ENCODE results near the gene TRIM44.
"Not testable (repeated sequence)": the region's sequence is repeated elsewhere in the genome, so short reads cannot be mapped to it uniquely, and the experiment has no call there.

TRIM44 gene

DNA sequence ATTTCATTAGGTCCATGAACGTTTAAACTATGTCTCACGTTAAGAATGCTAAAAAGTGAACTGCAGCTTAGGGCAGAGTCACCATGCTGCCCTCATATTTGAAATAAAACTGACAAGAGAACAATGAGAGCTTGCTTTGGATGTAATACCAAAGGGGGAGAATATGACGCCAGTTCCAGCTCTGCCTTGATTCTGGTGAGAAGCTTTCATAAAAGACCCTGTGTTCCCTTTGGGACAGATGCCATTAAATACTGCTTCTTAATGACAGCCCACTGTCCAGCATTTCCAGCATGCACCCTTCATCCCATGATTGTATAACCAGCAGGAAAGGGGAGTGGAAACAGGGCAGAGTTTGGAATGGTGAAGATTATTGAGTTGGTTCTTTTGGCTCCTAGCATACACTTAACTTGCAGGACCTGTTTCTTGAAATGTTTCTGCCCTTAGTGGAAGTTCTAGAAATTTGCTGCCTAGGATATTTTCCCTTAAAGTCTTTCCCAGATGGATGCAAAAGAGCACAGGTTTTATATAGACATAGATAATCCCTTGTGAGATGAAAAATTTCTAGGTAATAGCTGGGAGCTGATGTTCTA, 142.0 kb downstream of the TRIM44 start:
- DNase-seq (ENCODE audit: insufficient read length, low spot score): no peak
- FAIRE-seq: no peak

- FAIRE-seq (no peak), DNase-seq (ENCODE audit: insufficient read length, low spot score) (no peak)
These were observed 147.0 kb downstream of the TRIM44 start for GRCh38 chr11:35809561-35809960.

- FAIRE-seq (no peak), DNase-seq (ENCODE audit: insufficient read length, low spot score) (no peak)
These were observed 147.6 kb downstream of the TRIM44 start for GRCh38 chr11:35810045-35810645.

DNA sequence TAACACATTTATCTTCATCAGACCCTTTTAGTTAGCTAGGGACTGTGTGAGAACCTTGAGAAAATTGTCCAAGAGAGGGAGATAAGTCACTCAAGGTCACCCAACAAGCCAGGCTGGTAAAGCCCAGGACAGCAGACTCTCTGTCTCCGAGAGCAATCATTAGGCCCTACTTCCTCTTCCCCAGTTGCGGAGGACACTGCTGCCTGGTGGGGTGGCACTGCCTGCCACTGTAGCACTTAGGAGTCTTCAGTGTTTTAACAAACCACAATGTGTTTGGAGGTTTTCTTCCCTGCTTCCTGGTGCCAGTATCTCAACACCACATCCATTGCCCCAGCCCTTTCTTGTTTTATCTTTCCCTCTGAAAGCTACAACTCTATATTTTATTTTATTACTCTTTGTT, 149.2 kb downstream of the TRIM44 start:
- FAIRE-seq (no peak), DNase-seq (ENCODE audit: insufficient read length, low spot score) (no peak)

GRCh38 chr11:35812828-35813227, 150.3 kb downstream of the TRIM44 start:
- DNase-seq (ENCODE audit: insufficient read length, low spot score) (no peak), FAIRE-seq (no peak)

DNA sequence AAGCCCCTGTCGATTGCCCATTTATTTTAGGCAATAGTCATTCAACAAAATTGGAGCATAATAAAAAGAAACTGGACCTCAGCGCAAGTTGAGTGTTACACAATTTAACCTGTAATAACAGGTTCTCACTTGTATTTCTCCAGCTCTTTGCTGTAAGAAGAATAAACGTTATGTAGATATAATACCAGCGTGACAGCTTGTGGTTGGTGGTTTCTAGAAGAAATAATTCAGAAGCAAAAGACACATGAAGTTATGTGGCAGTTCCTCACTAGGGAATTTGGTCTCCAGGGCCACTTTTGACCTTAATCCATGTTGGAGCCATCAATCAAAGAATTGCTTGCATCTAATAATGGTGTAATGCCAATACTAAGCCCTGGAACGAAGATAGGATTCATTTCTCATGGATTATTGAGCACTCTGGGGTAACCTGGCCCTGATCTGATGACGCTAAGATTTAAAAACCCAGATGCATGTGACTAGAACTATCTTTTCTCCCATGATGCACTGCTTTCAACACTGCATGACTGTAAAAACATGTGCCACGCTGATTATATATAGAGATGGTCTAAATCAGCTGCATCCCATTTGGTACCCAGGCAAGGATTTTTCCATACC, 151.6 kb downstream of the TRIM44 start:
- DNase-seq (ENCODE audit: insufficient read length, low spot score) (no peak), FAIRE-seq (no peak)

GRCh38 chr11:35814720-35815305, 152.2 kb downstream of the TRIM44 start:
- FAIRE-seq (no peak), DNase-seq (ENCODE audit: insufficient read length, low spot score) (no peak)

DNA sequence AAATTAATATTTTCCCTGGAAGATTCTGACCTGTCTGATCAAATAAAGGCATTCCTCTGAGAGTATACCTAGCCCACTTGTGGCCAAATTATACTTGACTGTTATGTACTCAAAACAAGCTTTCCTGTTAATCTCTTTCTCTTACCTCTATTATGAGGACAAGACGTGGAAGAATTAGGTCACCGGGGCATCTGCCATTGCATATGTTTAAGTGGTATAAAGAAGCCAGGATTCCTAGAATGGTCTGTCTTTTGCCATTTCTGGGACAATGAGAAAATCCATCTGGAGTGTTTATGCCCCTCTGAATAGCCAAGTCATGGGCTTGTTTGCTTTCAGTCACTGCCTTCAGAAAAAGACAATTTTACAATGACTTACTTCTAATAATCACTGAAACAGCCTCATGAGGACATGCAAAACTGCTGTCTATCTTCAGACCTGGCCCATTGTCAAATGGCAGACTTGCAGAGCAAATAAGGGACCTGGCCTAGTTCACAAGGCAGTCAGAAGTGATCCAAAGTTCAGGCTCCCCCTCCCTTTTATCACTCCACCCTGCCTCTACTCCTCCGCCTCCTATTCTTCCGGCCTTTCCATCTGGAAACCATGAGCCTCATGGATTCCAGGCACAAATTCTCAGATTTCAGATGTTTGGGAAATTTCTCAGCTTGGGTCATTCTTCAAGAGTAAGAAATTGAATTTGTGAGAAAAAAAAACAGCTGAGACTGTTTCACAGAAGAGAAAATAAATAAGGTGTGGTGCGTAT, 153.2 kb downstream of the TRIM44 start:
- FAIRE-seq (no peak), DNase-seq (ENCODE audit: insufficient read length, low spot score) (no peak)

GRCh38 chr11:35820614-35821013, 158.0 kb downstream of the TRIM44 start:
- DNase-seq (ENCODE audit: insufficient read length, low spot score): no peak

GRCh38 chr11:35822815-35823495, 160.4 kb downstream of the TRIM44 start:
- no peak for DNase-seq (ENCODE audit: insufficient read length, low spot score)

More at GRCh38 chr11:35820614-35821013, 158.0 kb downstream of the TRIM44 start:
- FAIRE-seq: no peak

DNA sequence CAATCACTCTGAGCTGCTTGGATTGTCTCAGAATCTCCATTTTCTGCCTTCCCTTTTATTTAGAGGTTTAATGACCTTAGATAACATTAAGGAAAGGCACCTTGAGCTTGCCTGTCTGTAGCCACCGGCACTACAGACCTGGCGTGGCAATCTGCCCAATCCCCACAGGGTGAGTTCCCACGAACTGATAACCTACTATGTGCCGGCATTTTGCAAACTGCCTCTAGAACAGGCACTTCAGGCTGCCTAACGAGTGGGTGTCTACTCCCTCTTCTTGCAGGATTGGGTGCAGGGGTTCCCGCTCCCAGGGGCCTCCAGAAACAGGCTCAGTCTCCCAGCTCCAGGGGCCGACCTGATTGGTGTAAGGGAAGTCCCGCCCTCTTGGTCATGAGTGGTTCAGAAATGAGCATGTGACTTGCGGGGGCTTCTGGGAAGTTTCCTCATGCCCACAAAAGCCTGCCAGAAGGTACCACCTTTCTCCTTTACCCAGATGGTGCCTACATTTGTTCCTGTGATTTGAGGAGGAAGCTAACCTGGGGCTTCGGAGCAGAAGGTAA, 161.2 kb downstream of the TRIM44 start:
- DNase-seq (ENCODE audit: insufficient read length, low spot score): no peak
- no peak for FAIRE-seq

More at GRCh38 chr11:35822815-35823495, 160.4 kb downstream of the TRIM44 start:
- FAIRE-seq: no peak

DNA sequence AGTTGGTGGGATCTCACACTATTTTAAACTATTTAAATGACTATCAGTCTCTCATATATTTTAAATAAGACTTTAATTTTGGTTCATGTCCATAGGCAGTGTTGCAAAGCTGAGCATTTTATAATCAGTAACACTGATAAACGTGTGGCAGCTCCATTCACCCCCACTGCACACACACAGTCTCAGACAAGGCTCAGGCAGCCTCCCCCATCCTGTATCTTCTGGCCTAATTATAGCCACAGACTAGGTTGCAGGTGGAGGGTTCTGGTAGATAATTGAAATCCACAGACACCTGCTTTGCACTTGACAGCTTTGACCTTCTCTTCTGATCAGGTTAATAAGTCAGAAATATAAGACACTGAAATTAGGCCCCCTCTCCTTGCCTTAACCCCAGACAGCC, 162.8 kb downstream of the TRIM44 start:
- DNase-seq (ENCODE audit: insufficient read length, low spot score): no peak
- FAIRE-seq: no peak

DNA sequence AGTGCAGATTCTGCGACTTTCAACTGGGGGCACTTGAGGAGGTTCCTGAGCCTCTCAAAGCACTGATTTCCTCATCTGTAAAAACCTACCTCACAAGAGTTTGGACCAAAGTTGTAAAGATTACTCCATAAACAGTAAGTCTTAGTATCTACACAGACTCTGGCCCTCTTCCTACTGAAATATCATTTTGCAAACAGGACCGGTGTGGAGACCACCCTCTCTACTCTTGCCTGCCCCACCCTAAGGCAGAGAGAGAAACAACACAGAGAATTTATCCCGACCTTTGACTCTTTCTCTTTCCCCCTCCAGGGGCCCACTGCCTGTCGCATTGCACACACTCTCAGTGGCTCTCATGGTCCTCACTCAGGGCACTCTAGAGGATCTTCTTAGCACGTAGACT, 163.4 kb downstream of the TRIM44 start:
- FAIRE-seq (no peak), DNase-seq (ENCODE audit: insufficient read length, low spot score) (no peak)

DNA sequence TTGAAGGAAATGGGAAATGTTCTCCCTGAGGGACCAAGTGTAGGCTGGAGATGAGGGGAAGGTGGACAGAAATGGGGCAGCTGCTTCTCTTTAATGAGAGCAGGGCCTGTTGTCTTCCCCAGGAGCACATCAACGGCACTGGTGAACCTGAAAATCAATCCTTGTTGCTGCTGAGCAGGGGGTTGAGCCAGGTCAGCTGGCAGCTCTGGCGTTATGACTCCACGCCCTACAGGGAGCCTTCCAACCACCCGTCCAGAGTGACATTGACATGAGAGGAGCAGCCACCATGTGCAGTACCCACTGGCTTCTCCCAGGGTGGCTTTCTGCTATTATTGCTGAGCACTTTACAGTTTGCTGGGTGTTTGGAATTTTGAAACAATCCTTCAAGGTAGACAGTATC, 164.4 kb downstream of the TRIM44 start:
- no peak for FAIRE-seq
- DNase-seq (ENCODE audit: insufficient read length, low spot score): no peak

DNA sequence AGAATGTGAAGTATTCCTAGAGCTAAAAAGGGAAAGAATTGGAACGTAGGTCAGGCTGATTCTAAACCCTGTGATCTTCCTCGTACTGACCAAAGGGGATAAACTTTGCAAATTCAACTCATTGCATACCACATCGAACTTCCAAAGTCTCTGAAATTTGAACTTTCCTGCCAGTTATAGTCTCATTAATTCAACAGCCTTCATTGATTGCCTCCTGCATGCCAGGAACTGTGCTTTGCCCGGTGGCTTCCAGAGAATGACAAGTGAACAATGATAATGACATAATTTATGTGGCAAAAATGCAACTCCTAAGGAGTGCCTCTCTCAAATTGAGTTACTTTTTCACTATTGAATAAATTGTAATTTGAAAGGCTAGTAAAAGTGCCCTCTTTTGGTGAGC, 173.6 kb downstream of the TRIM44 start:
- no peak for DNase-seq (ENCODE audit: insufficient read length, low spot score)
- no peak for FAIRE-seq

DNA sequence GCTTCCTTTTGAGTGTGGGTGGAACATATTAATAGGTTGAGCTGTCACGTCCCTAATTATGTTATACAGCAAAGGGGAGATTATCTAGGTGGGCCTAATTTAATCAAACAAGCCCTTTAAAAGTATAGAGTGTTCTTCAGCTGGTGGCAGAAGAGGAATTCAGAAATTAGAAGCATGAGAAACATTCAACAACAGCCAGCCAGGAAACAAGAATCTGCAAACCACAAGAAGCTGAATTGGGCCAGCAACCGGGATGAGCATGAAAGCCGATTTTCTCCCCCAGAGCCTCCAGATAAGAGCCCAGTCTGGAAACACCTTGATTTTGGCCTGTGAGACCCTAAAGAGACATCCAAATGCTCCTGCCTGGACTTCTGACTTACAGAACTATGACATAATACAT, 175.5 kb downstream of the TRIM44 start:
- no peak for DNase-seq (ENCODE audit: insufficient read length, low spot score)
- FAIRE-seq: no peak

DNA sequence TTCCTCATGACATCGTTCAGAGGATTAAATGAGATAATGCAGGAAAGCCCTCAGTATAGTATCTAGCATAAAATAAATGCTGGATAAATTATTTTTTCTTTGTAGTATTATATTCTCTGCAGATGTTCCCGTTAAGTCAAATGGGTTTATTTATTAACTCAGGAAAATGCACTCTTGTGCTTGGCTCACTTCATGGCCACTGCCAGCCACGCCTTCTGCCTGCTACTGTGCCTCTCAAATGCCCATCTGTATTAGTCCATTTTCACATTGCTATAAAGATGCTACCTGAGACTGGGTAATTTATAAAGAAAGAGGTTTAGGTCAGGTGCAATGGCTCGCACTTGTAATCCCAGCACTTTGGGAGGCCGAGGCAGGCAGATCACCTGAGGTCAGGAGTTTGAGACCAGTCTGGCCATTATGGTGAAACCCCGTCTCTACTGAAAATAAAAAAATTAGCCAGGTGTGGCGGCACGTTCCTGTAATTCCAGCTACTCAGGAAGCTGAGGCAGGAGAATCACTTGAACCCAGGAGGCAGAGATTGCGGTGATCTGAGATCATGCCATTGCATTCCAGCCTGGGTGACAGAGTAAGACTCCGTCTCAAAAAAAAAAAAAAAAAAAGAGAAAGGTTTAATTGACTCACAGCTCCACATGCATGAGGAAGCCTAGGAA, 176.3 kb downstream of the TRIM44 start:
- not testable (repeated sequence) for DNase-seq (ENCODE audit: insufficient read length, low spot score); FAIRE-seq

- FAIRE-seq (no peak), DNase-seq (ENCODE audit: insufficient read length, low spot score) (no peak)
These were observed 177.0 kb downstream of the TRIM44 start for GRCh38 chr11:35839368-35840161.

DNA sequence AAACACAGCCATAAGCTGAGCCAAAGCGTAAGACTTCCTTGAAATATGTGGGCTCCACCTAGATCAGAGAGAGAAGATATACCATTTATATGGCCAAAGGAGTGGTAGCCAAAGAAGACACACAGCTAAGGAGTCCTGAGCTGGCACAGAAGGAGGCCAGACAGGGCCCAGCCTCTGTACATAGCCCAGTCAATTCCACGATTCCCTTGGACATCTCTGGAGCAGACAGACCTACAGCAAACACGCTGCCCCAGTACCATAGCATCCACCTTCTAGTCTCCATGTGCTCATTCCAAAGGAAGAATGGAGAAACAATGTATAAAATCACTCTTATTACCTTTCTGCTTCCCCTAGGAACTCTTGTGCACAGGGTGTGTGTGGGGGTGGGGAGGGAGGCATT, 179.2 kb downstream of the TRIM44 start:
- FAIRE-seq (no peak), DNase-seq (ENCODE audit: insufficient read length, low spot score) (no peak)
